Activated naive CD4-positive, alpha-beta T cell treated with anti-CD3 and anti-CD28 coated beads, Interleukin-2, amount 50 U/mL, for 24 hours (primary cell): Measurements from ENCODE around the gene OGDH.
A peak's percentile ranks its signal among the peaks of the same experiment; 100 is the strongest.

ENCODE experiments used
- H3K27ac Mint-ChIP-seq: one replicate; pipeline ENCODE4 v1.8.0; 2021; ENCODE audit warnings: mild to moderate bottlenecking, mixed read lengths
- H3K27me3 Mint-ChIP-seq: one replicate; pipeline ENCODE4 v1.8.0; 2021; ENCODE audit warnings: mixed read lengths
- H3K36me3 Mint-ChIP-seq: one replicate; pipeline ENCODE4 v1.8.0; 2021; ENCODE audit warnings: mixed read lengths
- H3K4me1 Mint-ChIP-seq: one replicate; pipeline ENCODE4 v1.8.0; 2021; ENCODE audit warnings: mixed read lengths
- H3K4me3 Mint-ChIP-seq: one replicate; pipeline ENCODE4 v1.8.0; 2021; ENCODE audit warnings: mild to moderate bottlenecking, mixed read lengths
- H3K9me3 Mint-ChIP-seq: one replicate; pipeline ENCODE4 v1.8.0; 2021; ENCODE audit warnings: mixed read lengths

The OGDH gene

GRCh38 chr7:44624318-44624717, 17.9 kb downstream of the OGDH start:
- H3K27ac Mint-ChIP-seq: peak overlapping the region; percentile 92
- H3K4me1 Mint-ChIP-seq: peaks cover 58% of the 10 kb centered on the region
- H3K4me3 Mint-ChIP-seq: no peak overlapping the region
- H3K9me3 Mint-ChIP-seq: no peaks in the 10 kb centered on the region
- peaks cover 1% of the 10 kb centered on the region for H3K36me3 Mint-ChIP-seq
- no peaks in the 10 kb centered on the region for H3K27me3 Mint-ChIP-seq

DNA sequence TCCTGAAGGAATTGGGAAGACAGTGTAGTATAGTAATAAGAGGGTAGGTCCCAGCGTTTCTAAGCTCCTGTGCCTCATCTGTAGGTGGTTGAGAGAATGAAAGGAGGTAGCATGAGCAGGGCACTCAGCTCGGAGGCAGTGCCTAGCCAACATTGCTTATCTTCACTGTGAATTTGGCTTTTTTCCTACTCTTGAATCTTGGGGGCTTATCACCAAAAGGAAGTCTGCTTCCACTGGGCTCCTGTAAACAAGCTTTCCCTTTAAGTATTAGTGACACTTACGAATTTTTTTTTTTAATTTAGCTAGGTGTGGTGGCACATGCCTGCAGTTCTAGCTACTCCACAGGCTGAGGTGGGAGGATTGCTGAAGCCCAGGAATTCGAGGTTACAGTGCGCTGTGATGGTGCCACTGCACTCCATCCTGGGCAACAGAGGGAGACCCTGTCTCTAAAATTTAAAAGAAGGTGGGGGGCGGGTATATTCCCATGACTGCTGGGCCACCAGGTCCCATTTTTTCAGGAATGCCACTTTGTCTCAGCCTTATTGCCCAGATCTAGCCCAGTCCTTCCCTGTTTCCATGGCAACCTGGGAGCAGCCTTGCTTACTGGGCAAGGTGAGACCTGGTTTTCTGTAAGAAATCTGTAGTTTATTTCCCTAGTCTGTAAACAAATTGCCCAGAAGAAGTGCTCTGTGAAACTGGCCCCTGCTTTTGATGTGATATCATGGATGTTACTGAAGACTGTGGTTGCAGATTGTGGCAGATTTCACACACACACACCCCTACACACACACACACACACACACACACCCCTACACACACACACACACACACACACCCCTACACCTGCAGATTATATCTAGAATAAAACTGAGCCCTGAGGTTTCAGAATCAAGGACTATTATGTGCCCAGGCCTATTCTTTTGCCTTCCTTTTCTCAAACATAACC, 19.4 kb downstream of the OGDH start:
- Mint-ChIP-seq H3K4me3 (no peak overlapping the region), H3K27ac (no peak overlapping the region), H3K9me3 (no peaks in the 10 kb centered on the region), H3K36me3 (peaks cover 1% of the 10 kb centered on the region), H3K27me3 (no peaks in the 10 kb centered on the region), H3K4me1 (peaks cover 62% of the 10 kb centered on the region)

DNA sequence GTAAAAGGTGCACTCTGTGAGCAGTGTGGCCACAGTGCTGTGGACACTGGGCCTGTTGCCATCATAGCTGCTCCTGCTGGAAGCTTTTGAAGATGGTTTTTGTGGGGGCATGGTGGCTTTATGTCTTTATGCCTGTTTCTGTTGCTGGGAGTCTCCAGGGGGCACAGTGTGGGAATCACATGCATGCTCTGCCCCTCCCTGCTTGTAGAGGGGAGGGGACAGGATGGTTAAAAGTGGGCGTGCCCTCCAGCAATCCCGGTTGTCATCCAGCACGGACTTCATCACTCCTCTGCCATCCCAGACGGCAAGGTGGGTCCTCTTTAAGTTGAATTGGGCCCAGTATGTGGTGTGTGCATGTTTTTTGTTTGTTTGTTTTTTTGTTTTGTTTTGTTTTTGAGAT, 20.2 kb downstream of the OGDH start:
- Mint-ChIP-seq H3K4me1 (peaks cover 63% of the 10 kb centered on the region), H3K27me3 (no peaks in the 10 kb centered on the region), H3K36me3 (peaks cover 1% of the 10 kb centered on the region), H3K4me3 (no peak overlapping the region), H3K27ac (no peak overlapping the region), H3K9me3 (no peaks in the 10 kb centered on the region)

DNA sequence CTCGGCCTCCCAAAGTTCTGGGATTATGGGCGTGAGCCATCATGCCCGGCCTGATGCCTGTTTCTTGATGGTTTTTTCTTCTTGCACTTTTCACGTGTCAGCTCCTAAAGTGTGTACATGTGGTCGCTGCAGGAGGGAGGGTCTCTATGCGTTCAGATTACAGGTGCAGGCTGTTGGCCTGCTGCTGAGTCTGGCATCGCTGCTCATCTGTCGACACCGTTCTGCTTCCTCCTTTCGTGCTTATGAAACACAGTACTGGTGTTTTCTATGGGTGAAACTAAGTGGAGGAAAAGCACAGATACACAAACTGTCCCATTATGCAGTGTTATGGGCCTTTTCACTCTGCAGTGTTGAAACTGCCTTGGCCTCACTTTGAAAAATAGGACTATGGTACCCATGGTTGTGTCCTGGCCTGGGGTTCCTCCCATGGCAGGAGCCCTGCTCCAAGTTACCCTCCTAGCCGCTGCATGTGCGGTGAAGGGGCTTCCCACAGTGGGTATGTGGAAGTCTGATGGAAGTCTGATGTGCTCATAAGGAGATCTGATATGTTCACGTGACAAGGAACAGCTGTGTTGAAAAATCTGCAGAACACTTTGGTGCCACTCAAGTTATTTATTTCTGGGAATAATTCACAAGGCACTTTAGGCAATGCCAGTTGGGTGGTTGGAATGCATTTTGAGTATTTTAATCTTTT, 23.5 kb downstream of the OGDH start:
- Mint-ChIP-seq H3K36me3 (peaks cover 3% of the 10 kb centered on the region), H3K9me3 (no peaks in the 10 kb centered on the region), H3K4me3 (peak overlapping the region; percentile 15), H3K27ac (peak overlapping the region; percentile 30), H3K4me1 (peaks cover 58% of the 10 kb centered on the region), H3K27me3 (no peaks in the 10 kb centered on the region)

- no peaks in the 10 kb centered on the region for H3K27me3 Mint-ChIP-seq
- H3K4me3 Mint-ChIP-seq: no peak overlapping the region
- no peaks in the 10 kb centered on the region for H3K9me3 Mint-ChIP-seq
- peaks cover 62% of the 10 kb centered on the region for H3K4me1 Mint-ChIP-seq
- H3K27ac Mint-ChIP-seq: peak overlapping the region; percentile 97
- peaks cover 3% of the 10 kb centered on the region for H3K36me3 Mint-ChIP-seq
These were observed 24.5 kb downstream of the OGDH start for GRCh38 chr7:44630792-44631457.

GRCh38 chr7:44631458-44632115, 25.2 kb downstream of the OGDH start:
- peak overlapping the region; percentile 67 for H3K4me3 Mint-ChIP-seq
- no peaks in the 10 kb centered on the region for H3K9me3 Mint-ChIP-seq
- peaks cover 3% of the 10 kb centered on the region for H3K36me3 Mint-ChIP-seq
- H3K27me3 Mint-ChIP-seq: no peaks in the 10 kb centered on the region
- H3K4me1 Mint-ChIP-seq: peaks cover 67% of the 10 kb centered on the region
- peak overlapping the region; percentile 97 for H3K27ac Mint-ChIP-seq

- no peak overlapping the region for H3K4me3 Mint-ChIP-seq
- H3K9me3 Mint-ChIP-seq: no peaks in the 10 kb centered on the region
- H3K27ac Mint-ChIP-seq: peak overlapping the region; percentile 41
- peaks cover 73% of the 10 kb centered on the region for H3K4me1 Mint-ChIP-seq
- no peaks in the 10 kb centered on the region for H3K27me3 Mint-ChIP-seq
- peaks cover 5% of the 10 kb centered on the region for H3K36me3 Mint-ChIP-seq
These were observed 25.8 kb downstream of the OGDH start for GRCh38 chr7:44632196-44632595.

DNA sequence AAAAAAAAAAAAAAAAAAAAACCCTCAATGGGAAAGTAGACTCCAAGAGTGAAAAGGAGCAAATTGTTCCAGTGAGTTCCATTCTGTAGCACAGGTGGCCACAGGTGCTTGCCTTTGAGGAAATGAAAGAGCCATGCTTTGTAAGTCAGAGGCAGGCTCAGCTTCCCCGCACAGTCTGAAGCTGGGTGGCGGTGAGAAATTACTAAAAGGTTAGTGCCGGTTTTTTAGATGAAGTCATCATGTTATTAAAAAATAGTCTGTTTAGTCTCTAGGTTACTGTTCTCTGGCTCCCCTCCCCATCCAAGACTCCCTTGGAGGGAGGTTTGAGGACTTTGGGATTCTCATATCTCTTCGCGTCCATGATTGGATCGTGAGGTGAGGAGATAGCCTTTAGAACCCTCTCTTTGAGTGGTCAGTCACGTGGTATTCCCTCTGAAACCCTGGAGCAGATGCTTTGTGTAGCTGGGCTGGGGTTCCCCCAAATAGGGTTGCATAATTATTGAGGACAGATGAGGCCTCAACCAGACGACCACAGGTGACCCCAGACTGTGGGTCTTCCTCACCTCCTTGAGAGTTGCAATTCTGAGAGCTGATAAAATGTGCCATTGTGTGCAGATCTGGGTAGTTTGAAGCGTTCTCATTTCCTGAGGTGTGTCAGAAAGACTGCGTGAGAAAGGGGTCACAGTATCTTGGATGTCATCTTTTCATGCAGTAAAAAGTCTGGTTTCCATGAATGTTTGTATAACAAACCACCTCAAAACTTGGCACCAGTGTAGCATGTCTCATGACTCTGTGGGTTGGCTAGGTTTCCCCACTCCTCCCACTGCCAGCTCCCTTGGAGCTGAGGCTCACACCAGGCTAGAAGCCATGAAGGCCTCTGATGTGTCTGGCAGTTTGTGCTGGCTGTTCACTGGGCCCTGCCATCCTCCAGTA, 27.1 kb downstream of the OGDH start:
- Mint-ChIP-seq H3K4me1 (peaks cover 85% of the 10 kb centered on the region), H3K9me3 (no peaks in the 10 kb centered on the region), H3K4me3 (peak overlapping the region; percentile 11), H3K27me3 (no peaks in the 10 kb centered on the region), H3K36me3 (peaks cover 6% of the 10 kb centered on the region), H3K27ac (peak overlapping the region; percentile 86)

DNA sequence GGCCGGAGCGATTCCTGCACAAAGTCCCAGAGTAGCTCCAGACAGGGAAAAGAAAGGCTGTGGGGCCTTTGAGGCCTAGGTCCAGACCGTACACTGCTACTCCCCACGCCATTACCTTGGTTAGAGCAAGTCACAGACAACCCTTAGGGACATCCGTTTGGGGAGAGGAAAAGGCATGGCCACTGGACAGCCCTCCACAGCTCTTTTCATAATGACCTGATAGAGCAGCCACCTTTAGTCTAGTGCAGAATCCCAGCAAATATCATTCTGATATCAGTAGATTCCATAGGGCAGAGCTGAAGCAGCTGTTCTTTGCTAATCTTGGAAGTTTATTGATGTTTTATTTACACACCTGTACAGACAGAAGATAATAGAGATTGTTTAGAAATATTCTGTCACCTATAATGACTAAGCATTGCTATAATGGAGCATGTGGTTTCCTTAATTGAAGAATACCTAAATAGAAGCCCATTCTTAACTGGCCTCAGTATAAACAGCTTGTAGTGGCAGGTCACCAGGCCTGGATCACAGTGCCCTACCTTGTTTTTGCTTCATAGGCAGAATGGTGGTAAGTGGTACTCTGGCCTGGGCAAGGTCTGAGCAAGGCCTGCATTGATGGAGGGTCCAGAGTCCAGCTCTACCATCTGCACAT, 27.9 kb downstream of the OGDH start:
- H3K9me3 Mint-ChIP-seq: no peaks in the 10 kb centered on the region
- no peak overlapping the region for H3K4me3 Mint-ChIP-seq
- H3K27me3 Mint-ChIP-seq: no peaks in the 10 kb centered on the region
- peaks cover 5% of the 10 kb centered on the region for H3K36me3 Mint-ChIP-seq
- peaks cover 86% of the 10 kb centered on the region for H3K4me1 Mint-ChIP-seq
- H3K27ac Mint-ChIP-seq: peak overlapping the region; percentile 86

DNA sequence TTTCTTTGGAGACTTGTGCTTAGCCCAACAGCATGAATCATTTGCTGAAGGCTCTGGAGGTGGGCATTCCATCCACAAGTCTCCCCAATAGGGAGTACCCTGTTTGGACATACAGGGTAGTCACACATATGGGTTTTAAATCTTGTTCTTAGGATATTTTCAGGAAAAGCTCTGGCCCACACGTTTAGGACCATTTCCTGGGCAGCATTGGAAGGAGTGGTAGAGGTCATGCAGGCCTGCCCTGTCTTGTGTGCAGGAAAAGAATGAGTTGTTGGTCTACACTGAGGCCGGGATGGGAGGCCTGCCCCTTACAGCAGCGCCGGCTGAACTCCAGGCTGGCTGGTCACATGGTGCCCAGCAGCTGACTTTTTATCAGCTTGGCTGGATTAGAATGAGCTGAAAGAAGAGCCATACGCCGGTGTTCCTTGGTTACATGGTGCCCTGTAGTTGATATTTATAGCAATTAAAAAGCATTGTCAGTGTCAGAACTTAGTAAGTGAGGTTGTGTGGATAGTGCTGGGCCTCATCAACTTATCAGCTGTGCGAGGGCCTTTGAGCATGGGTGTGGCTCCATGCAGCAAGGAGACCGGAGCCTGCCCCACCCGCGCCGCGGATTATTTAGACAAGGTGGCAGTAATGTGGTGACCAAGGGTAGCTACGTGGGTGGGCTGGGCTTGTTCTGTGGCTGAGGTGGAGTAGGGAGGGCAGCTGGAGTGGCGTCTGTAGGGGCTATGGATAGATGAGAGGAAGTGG, 28.6 kb downstream of the OGDH start:
- peaks cover 5% of the 10 kb centered on the region for H3K36me3 Mint-ChIP-seq

GRCh38 chr7:44636041-44636584, 29.7 kb downstream of the OGDH start:
- Mint-ChIP-seq H3K27me3 (no peaks in the 10 kb centered on the region), H3K9me3 (no peaks in the 10 kb centered on the region), H3K4me3 (no peak overlapping the region), H3K36me3 (peaks cover 5% of the 10 kb centered on the region), H3K27ac (no peak overlapping the region), H3K4me1 (peaks cover 83% of the 10 kb centered on the region)

More for the DNA sequence above, 28.6 kb downstream of the OGDH start:
- Mint-ChIP-seq H3K9me3 (no peaks in the 10 kb centered on the region), H3K4me3 (no peak overlapping the region), H3K27me3 (no peaks in the 10 kb centered on the region), H3K27ac (peak overlapping the region; percentile 65), H3K4me1 (peaks cover 87% of the 10 kb centered on the region)

DNA sequence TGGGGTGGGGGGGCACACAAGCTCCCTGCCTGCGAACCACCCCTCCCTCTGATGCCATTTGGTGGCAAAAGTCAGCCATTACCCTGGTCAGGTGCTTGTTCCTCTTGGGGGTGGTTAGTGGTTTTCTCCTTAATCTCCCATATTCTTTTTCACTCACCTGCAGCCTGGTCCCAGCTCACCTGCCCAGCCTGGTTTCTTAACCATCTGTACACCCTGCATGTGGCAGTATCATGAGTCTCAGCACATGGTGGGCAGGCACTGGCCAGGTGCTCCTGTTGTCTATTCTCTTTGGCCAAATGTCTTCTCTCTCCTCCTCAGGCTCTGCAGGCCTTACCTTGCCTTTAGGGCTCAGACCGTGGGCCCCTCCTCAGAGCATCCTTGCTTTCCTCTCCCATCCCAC, 30.5 kb downstream of the OGDH start:
- H3K9me3 Mint-ChIP-seq: no peaks in the 10 kb centered on the region
- peaks cover 81% of the 10 kb centered on the region for H3K4me1 Mint-ChIP-seq
- H3K4me3 Mint-ChIP-seq: no peak overlapping the region
- H3K27me3 Mint-ChIP-seq: no peaks in the 10 kb centered on the region
- peaks cover 3% of the 10 kb centered on the region for H3K36me3 Mint-ChIP-seq
- peak overlapping the region; percentile 70 for H3K27ac Mint-ChIP-seq

DNA sequence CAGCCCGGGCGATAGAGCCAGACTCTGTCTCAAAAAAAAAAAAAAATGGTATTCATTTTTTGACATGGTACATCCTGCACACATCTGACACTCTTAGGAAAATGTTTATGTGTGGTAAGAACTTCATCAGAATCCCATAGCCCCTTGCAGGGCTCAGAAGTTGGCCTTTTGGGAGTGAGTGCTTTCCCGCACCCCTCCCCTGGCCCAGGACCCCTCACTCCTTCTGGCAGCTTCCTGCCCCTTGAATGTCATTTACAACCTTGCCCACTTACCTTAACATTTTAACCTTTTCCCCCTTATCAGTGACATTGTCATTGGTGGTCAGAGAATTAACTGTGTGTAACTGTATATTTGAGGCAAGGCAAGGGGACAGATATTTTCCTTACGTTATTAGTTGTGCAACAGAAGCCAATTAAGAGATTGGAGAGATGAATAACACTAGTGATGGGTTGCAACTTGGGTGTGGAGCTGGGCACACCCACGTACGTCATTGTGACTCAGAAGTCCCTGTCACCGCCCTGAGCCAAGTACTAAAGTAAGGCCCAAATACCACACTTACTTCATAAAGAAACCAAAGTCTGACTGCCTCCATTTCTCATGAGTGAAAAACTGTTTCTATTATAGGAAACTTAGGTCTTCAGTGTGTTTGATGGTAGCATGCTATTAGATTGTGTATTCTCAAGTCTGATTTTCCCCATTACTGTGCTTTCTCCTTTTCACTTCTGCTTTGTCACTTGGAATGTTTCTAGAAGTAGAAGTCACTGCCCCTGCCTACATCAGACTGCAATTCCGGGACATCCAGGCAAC, 31.6 kb downstream of the OGDH start:
- Mint-ChIP-seq H3K27ac (peak overlapping the region; percentile 100), H3K4me1 (peaks cover 76% of the 10 kb centered on the region), H3K36me3 (peaks cover 3% of the 10 kb centered on the region), H3K4me3 (peak overlapping the region; percentile 79), H3K9me3 (no peaks in the 10 kb centered on the region), H3K27me3 (no peaks in the 10 kb centered on the region)
